ENCODE data around the gene DNAH10. TPM values are rescaled to one million over a fixed set of nuclear protein-coding genes. Genes with fewer than 3 reads are reported as not detected.

The DNAH10 gene
- total and polyA plus RNA-seq, 2 of the 4 experiments (the other 2 are of a cell fraction) = 0.18 to 0.22 TPM

DNA sequence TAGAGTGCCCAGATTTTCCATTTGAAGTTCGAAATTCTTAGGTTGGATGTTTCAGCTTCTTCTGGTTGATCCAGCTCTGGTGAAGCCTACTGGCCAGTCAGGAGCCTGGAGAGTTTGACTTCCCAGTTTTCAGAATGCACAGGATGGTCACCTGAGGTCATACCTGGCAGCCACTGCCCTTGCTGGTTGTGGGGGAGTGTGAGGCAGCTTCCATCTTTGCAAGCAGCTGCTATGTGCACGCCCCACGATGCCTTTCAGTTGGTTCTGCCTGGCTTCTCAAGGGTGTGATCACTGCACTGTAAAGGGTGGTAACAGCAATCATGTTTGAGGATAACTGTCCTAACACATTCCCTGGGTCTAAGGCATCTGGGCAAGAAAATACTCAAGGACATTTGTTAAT lies 195.1 kb downstream of the DNAH10 start:
- H3K9me1 ChIP-seq (ENCODE audit: insufficient read depth, low read length) = peaks cover 6% of the 10 kb centered on the region; the same call in 1 of the 2 replicates
- H2BK20ac ChIP-seq (ENCODE audit: low read depth, low read length) = no peak overlapping the region
- dilution Hi-C loops (cut with HindIII; ENCODE audit: low sequenced_read_pairs, unreplicated experiment) (no loop called here), in situ Hi-C loops (cut with MboI; ENCODE audit: low sequenced_read_pairs) (no loop called here), intact Hi-C loops (cut with micrococcal nuclease) (no loop called here)
- ATAC-seq (ENCODE audit: low read depth) = no peak
- no peak overlapping the region for H4K5ac ChIP-seq (ENCODE audit: low read depth, low read length)
- H4K91ac ChIP-seq (ENCODE audit: insufficient read depth, low read depth, low read length) = no peak overlapping the region
- H3K18ac ChIP-seq (ENCODE audit: low read depth, low read length) = no peak overlapping the region
- H2AK9ac ChIP-seq (replicated peaks; ENCODE audit: low read depth, low read length, poor library complexity) = no peak overlapping the region
- no peak overlapping the region for H3K9ac ChIP-seq (ENCODE audit: low read depth, low read length)
- TF ChIP-seq, protein P1, sequence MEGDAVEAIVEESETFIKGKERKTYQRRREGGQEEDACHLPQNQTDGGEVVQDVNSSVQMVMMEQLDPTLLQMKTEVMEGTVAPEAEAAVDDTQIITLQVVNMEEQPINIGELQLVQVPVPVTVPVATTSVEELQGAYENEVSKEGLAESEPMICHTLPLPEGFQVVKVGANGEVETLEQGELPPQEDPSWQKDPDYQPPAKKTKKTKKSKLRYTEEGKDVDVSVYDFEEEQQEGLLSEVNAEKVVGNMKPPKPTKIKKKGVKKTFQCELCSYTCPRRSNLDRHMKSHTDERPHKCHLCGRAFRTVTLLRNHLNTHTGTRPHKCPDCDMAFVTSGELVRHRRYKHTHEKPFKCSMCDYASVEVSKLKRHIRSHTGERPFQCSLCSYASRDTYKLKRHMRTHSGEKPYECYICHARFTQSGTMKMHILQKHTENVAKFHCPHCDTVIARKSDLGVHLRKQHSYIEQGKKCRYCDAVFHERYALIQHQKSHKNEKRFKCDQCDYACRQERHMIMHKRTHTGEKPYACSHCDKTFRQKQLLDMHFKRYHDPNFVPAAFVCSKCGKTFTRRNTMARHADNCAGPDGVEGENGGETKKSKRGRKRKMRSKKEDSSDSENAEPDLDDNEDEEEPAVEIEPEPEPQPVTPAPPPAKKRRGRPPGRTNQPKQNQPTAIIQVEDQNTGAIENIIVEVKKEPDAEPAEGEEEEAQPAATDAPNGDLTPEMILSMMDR (conservative IDR thresholded peaks at IDR 0.05; ENCODE audit: low read depth, low read length) = no peak
- TF ChIP-seq RCOR1 (IDR thresholded peaks at IDR 0.05; ENCODE audit: insufficient replicate concordance, low read length) = no peak
- TF ChIP-seq FOS (IDR thresholded peaks at IDR 0.05; ENCODE audit: low read depth, low read length) = no peak
- TF ChIP-seq MAZ (IDR thresholded peaks at IDR 0.05; ENCODE audit: borderline replicate concordance, low read depth, low read length) = no peak
- no peak for TF ChIP-seq RFX5 (IDR thresholded peaks at IDR 0.05; ENCODE audit: low read depth, low read length)
- no peak for TF ChIP-seq MXI1 (IDR thresholded peaks at IDR 0.05; ENCODE audit: borderline replicate concordance, low read depth, low read length)
- TF ChIP-seq RAD21 (IDR thresholded peaks at IDR 0.05; ENCODE audit: low read length) = no peak
- TF ChIP-seq CEBPB (IDR thresholded peaks at IDR 0.05; ENCODE audit: low read depth, low read length) = no peak
- TF ChIP-seq, protein P2, sequence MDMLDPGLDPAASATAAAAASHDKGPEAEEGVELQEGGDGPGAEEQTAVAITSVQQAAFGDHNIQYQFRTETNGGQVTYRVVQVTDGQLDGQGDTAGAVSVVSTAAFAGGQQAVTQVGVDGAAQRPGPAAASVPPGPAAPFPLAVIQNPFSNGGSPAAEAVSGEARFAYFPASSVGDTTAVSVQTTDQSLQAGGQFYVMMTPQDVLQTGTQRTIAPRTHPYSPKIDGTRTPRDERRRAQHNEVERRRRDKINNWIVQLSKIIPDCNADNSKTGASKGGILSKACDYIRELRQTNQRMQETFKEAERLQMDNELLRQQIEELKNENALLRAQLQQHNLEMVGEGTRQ (IDR thresholded peaks at IDR 0.05; ENCODE audit: low read depth, low read length) = no peak
- TF ChIP-seq, protein P3, sequence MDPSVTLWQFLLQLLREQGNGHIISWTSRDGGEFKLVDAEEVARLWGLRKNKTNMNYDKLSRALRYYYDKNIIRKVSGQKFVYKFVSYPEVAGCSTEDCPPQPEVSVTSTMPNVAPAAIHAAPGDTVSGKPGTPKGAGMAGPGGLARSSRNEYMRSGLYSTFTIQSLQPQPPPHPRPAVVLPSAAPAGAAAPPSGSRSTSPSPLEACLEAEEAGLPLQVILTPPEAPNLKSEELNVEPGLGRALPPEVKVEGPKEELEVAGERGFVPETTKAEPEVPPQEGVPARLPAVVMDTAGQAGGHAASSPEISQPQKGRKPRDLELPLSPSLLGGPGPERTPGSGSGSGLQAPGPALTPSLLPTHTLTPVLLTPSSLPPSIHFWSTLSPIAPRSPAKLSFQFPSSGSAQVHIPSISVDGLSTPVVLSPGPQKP (IDR thresholded peaks at IDR 0.05; ENCODE audit: borderline replicate concordance, low read depth, low read length) = no peak
- TF ChIP-seq SMC3 (IDR thresholded peaks at IDR 0.05; ENCODE audit: low read depth, low read length) = no peak
- no peak for TF ChIP-seq MAFK (IDR thresholded peaks at IDR 0.05; ENCODE audit: low read depth, low read length)
- TF ChIP-seq BHLHE40 (IDR thresholded peaks at IDR 0.05; ENCODE audit: low read depth, low read length) = no peak
- H3K4me2 ChIP-seq (ENCODE audit: low read depth, low read length) = no peak overlapping the region
- H3K4ac ChIP-seq (ENCODE audit: low read depth, low read length) = no peak overlapping the region
- H3K79me1 ChIP-seq (ENCODE audit: low read depth in 1 of 2, low read length in 2 of 2) = peaks cover 24 to 69% of the 10 kb centered on the region in 2 experiments
- peaks cover 3% of the 10 kb centered on the region; the same call in 1 of the 2 replicates for H4K20me1 ChIP-seq (ENCODE audit: insufficient read depth, low read length)
- H4K8ac ChIP-seq (ENCODE audit: low read depth in 2 of 2, low read length in 2 of 2) = no peak overlapping the region
- no peak overlapping the region for H3K4me3 ChIP-seq (ENCODE audit: insufficient read depth, low read depth, low read length)
- no peak overlapping the region for H2BK120ac ChIP-seq (ENCODE audit: low read depth, low read length)
- no CpG with 5 or more reads among the region's 3 CpGs for WGBS, 2 experiments (ENCODE audit: extremely low coverage in 2 of 2, insufficient read length in 1 of 2)
- BruUV-seq (replicated peaks) = no TSS peak
- no peak overlapping the region for H3K56ac ChIP-seq (ENCODE audit: extremely low read depth, insufficient read depth, low read length)
- CTCF ChIA-PET = interaction anchor here (1.6 kb wide), 1 partner anchor 52 kb away, joined by 3 read pairs; no protein-coding TSS in a partner anchor
- H3K14ac ChIP-seq (replicated peaks; ENCODE audit: low read depth, low read length) = no peak overlapping the region
- no peak for DNase-seq
- no peaks in the 10 kb centered on the region for H3K9me3 ChIP-seq (ENCODE audit: control insufficient read depth, insufficient read depth, low read length)
- no peak overlapping the region for H2AK5ac ChIP-seq (ENCODE audit: low read depth, low read length)
- H2AFZ ChIP-seq (replicated peaks; ENCODE audit: low read length, poor library complexity) = no peak overlapping the region
- H3K27me3 ChIP-seq (ENCODE audit: control insufficient read depth, insufficient read depth, low read length) = no peaks in the 10 kb centered on the region
- H3K36me3 ChIP-seq (ENCODE audit: control insufficient read depth, insufficient read depth, low read length) = no peaks in the 10 kb centered on the region
- H3K23ac ChIP-seq (ENCODE audit: low read depth, low read length) = no peak overlapping the region
- no peak overlapping the region for H3K27ac ChIP-seq (ENCODE audit: insufficient read depth, low read length)
- POLR2A ChIA-PET (ENCODE audit: unreplicated experiment) = no interaction called here
- H2BK5ac ChIP-seq (ENCODE audit: low read depth, low read length, poor library complexity, severe bottlenecking) = no peak overlapping the region
- peaks cover 5% of the 10 kb centered on the region for H3K4me1 ChIP-seq (ENCODE audit: control insufficient read depth, insufficient read depth, low read length)
- H2BK15ac ChIP-seq (ENCODE audit: low read depth, low read length) = no peak overlapping the region
